IPS DF 19.7 (cell line): Measurements from ENCODE around the gene NNMT.

Experiments
- DNase-seq: peaks from one replicate; pipeline ENCODE4 v3.0.0-alpha.2; 2013; ENCODE audit warnings: low read depth, low spot score

Gene NNMT

GRCh38 chr11:114263513-114264170 is 32.6 kb upstream of the NNMT start:
- DNase-seq = no peak

- DNase-seq = no peak
Observed at GRCh38 chr11:114264381-114264780, 31.8 kb upstream of the NNMT start.

DNA sequence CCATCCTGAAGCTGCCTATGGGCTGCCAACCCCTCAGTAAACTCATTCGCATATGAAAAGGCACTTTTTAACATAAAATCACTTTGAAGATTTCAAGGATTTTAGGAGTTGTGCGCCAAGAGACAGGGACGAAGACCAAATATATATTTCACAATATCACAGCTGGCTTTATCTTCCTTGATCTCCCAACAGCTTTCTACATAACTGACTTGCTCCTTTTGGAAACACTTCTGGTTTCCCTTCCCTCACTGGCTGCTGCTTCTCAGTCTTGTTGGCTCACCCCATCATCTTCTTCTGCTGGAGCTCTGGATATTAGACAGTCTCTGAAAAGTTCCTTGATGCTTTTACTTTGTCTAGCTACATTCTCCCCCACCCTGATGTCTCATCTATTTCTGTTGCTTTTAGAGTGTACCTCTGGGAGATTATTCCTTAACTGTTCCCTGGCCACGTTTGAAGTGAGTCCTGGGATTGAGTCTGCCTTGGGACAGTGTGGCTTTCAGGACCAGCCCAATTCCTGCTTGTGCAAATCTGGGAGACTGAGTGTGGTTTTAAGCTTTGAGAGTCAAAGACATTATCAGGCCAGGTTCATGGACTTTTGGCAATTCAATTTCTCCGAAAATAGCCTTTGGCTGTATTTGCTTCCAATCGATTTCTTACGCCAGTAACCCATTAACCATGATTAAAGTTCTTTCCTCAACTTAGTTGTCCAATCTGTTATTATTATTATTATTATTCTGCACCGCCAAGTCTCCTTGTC is 30.9 kb upstream of the NNMT start:
- DNase-seq = no peak

DNA sequence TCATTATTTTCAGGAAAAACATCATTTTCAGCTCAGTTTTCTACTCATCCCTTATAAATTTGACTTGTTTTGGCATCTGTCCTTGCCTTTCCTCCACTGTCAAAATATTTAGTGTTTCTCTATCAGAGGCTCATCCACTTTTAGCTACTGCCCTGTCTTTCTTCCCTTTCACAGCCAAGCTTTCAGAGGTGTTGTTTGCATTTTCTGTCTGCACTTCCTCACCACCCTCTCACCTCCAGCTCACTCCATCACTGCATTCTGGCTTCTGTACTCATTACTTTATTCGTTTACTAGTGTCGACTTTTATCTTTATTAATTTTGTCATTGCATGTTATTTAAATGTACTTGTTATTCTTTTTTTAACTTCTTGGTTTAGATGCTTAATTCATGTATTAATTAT is 26.7 kb upstream of the NNMT start:
- DNase-seq = no peak

DNA sequence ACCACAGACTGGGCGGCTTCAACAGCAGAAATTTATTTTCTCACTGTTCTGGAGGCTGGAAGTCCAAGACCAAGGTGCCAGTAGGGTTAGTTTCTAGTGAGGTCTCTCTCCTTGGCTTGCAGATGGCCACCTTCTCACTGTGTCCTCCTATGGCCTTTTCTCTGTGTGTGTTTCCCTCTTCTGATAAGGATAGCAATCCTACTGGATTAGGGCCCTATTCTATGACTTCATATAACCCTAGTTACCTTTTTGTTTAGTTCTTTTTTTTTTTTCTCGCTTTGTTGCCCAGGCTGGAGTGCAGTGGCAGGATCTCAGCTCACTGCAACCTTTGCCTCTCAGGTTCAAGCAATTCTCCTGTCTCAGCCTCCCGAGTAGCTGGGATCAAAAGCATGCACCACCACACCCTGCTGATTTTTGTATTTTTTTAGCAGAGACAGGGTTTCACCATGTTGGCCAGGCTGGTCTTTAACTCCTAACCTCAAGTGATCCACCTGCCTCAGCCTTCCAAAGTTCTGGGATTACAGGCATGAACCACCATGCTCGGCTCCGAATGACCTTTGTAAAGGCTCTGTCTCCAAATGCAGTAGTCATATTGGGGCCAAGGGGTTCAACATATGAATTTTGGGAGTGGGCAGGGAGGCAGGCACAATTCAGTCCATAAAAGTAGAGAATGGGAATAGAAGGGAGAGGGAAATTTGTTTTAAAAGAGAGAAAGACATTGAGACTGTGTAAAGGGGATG is 25.5 kb upstream of the NNMT start:
- DNase-seq = no peak

DNA sequence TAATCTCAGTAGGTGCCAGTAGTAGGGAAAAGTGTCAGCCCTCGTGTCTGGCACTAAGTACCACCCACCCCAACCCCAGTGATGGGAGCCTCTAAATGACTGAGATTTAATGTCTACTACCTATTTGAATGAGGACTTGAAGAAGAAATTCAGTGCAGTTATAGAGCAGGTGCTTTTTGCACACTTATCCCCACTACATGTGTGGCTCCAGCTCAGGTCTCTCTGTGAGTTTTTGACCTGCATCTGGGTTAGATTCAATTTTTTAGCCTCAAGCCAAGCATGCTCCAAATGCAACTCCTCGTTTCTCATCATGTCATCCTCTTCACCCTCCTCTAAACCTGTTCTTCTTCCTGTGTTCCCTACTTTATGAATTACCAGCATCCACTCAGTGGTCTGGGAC is 24.9 kb upstream of the NNMT start:
- DNase-seq = no peak

DNA sequence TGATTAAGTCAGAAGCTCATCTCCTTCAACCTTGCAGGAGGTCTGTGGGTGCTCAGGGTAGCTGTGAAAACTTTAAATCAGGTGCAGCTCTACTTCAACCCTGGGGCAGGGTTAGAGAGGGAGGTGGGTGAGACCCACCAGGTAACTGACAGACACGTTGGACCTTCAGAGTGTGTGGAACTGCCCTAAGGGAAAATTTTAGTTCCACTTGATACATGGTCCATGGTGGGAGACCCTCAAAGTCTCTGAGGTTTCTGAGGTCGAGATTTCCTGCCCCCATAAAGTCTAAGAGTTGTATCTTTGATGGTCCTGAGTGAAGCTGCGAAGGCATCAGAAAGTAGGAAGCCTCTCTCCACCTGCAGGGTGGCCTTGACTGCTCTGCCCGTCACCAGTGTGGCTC is 23.9 kb upstream of the NNMT start:
- no peak for DNase-seq

- no peak for DNase-seq
Observed at GRCh38 chr11:114273071-114273470, 23.1 kb upstream of the NNMT start.

- DNase-seq = no peak
Observed at GRCh38 chr11:114273890-114274635, 22.1 kb upstream of the NNMT start.

- DNase-seq = no peak
Observed at GRCh38 chr11:114274637-114275036, 21.6 kb upstream of the NNMT start.

- DNase-seq = no peak
Observed at GRCh38 chr11:114275280-114275679, 20.9 kb upstream of the NNMT start.

- no peak for DNase-seq
Observed at GRCh38 chr11:114276077-114276476, 20.1 kb upstream of the NNMT start.

DNA sequence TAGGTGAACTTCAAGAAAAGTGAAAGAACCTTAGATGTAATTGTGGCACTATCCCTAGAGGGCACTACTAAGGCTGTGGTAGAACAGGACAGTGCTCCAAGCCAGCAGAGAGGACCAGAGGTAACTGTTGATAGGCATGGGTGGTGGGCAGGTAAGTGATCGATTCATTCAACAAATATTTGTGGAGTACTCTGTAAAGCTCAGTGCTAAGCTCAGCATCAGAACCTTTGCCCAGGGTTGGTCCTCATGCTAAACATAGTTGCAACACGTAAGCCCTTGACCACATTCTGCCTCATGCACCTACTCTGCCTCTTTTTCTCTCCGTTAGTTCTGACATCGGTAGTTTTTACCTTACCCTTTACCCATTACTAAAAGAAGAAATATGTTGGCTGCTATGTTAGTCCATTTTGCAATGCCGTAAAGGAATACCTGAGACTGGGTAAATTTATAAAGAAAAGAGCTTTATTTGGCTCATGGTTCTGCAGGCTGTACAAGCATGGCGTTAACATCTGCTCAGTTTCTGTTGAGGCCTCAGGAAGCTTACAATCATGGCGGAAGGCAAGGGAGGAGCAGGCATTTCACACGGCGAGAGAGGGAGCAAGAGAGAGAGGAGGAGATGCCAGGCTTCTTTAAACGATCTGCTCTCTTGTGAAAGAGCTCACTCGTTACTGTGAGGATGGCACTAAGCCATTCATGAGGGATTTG is 18.4 kb upstream of the NNMT start:
- no peak for DNase-seq

GRCh38 chr11:114278342-114279065 is 17.7 kb upstream of the NNMT start:
- DNase-seq = no peak

DNA sequence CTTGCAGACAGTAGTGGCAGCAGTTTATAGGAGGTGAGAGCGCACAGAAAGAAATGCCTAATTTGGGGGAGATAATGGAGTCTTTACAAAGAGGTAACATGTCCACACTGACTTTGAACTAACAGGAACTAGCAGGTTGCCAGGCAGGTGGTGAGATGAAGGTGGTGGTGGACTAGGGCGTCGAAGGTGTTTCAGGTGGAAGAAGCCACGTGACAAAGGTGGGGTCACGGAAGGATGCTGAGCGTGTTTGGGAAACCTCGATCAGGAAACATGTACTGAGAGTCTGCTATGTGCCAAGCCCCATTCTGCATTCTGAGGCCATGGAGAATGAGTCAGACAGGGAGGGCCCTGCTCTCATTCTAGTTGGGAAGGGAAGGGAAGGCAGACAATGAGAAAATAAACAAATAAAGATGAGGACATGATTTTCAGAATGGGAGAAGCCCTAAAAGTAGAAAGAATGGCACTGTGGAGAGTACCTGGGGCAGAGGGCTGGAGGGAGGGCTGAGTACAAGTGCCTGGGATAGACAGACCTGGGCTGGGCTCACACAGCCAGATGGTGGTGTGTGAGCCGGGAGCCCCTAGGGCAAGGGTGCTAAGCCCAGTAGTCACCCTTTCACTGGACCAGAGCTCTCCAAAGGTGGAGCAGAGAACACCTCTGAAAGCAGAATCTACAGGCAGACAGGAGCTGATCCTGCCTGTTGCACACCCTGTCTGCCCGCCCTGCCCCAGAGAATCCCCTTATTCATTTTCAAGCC is 16.2 kb upstream of the NNMT start:
- no peak for DNase-seq

DNA sequence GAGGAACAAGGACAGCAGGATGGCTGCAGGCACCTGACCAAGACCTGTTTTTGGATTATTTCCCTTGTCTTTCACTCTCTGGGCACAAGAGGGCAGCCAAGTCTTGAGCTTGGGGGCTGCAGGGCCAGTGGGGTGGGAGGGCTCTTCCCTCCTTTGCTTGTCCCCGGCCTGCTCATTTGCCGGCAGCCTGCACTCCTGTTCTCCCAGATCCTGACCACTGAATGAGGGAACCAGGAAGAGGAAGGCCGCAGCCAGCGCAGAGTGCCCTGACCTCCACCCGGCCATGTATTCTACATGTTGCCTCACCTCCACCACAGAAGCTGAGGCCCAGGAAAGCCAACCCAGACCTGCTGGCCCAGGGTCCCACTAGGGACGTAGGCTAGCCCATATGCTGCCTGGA is 15.5 kb upstream of the NNMT start:
- peak; percentile 65 for DNase-seq

DNA sequence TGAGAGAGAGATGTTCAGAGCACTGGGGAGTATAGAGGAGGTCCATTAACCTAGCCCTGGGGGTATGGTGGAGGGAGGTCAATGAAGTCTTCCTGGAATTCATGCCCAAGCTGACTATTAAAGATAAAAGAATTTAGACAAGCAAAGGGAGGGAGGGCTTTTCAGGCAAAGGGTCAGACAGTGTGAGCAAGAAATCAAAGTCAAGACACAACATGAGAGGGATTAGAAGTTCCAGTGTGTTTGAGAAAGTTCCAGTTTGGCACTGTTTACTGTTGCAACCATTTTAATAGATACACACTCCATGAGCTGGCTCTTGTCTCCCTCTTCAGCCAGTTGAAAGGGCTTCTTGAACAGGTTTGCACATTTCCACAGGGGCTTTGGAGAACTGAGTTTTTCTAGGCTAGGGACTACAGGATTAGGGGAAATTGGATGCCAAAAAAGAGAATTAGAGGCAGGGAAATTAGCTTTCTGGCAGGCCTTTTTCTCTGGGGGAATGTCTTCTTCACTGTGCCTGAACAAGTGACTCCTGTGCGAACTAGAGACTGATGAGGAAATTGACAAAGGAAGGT is 14.7 kb upstream of the NNMT start:
- no peak for DNase-seq

DNA sequence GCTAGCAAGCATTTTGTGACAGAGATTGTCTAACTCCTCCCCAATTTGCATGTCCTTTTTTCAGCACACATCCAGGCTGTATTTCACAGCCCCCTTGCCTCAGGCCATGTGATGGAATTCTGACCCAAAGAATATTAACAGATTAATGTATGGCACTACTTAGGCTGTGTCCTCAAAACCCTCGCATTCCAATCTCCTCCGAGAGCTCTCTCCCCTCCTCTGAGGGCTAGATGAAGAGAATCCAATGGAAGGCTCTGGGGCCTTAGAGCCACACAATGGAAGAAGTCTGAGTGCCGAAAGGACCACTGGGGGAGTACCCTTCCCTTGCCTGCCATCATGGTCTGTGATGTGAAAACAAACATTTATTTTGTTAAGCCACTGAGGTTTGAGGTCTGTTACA is 13.7 kb upstream of the NNMT start:
- no peak for DNase-seq

GRCh38 chr11:114283422-114283821 is 12.8 kb upstream of the NNMT start:
- DNase-seq = no peak

DNA sequence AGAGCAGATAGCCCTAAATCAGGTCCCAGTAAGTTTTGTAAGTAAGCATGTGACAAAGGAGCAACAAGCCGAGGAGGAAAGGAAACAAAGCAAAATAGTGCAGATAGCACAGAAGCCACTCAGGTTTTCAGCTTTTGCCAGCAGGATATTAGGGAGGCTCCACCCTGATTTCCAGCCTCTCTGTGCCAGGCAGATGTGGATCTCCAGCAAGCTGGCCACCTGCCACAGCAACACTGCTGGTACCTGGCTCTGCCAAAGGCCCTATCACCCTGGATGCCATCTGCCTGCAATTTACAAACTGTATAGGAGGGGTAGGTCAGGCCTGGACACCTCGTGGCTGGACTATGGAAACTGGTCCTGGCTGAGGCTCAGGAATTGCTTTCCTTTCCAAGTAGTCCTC is 12.2 kb upstream of the NNMT start:
- DNase-seq = no peak
